ENCODE measurements around the gene KMT2A. TPM values are rescaled to one million over a fixed set of nuclear protein-coding genes. Genes with fewer than 3 reads are reported as not detected.
A peak's percentile ranks its signal among the peaks of the same experiment; 100 is the strongest.

The KMT2A gene
- polyA plus RNA-seq, 1 donor from 2014 or later = 16.7 TPM

- Histone ChIP-seq H3K36me3 (ENCODE audit: insufficient read depth, low read length) (no peaks in the 10 kb centered on the region), H3F3A (ENCODE audit: insufficient read depth, low read length, poor library complexity, severe bottlenecking) (no peaks in the 10 kb centered on the region), H3K4me2 (ENCODE audit: low read length) (peak overlapping the region; percentile 68), H3K27ac (ENCODE audit: low read length) (peak overlapping the region; percentile 89), H3K9ac (ENCODE audit: low read length) (peak overlapping the region; percentile 97), H3K9me3 (ENCODE audit: low read length) (no peaks in the 10 kb centered on the region), H2AFZ (ENCODE audit: low read depth, low read length) (no peak overlapping the region), H3K9me2 (ENCODE audit: insufficient read depth, low read length) (no peaks in the 10 kb centered on the region), H4K20me1 (ENCODE audit: insufficient read depth) (no peaks in the 10 kb centered on the region), H3K27me3 (ENCODE audit: insufficient read depth, low read depth, low read length) (no peaks in the 10 kb centered on the region), H3K4me3 (ENCODE audit: low read length) (peak overlapping the region; percentile 82), H3K79me2 (replicated peaks; ENCODE audit: insufficient read depth, low read length) (peaks cover 24% of the 10 kb centered on the region)
- TF ChIP-seq POLR2AphosphoS5 (IDR thresholded peaks at IDR 0.05) (peak; percentile 7), REST (IDR thresholded peaks at IDR 0.05; ENCODE audit: borderline replicate concordance) (no peak)
Observed at GRCh38 chr11:118530180-118530682, 93.9 kb downstream of the KMT2A start.

- Histone ChIP-seq H3K9me2 (ENCODE audit: insufficient read depth, low read length) (no peaks in the 10 kb centered on the region), H3K4me2 (ENCODE audit: low read length) (peak within 1 kb of the TSS; percentile 87), H4K20me1 (ENCODE audit: insufficient read depth) (no peaks in the 10 kb centered on the region), H3K27ac (ENCODE audit: low read length) (peak within 1 kb of the TSS; percentile 89), H3K27me3 (ENCODE audit: insufficient read depth, low read depth, low read length) (no peaks in the 10 kb centered on the region), H3F3A (ENCODE audit: insufficient read depth, low read length, poor library complexity, severe bottlenecking) (no peaks in the 10 kb centered on the region), H3K36me3 (ENCODE audit: insufficient read depth, low read length) (no peaks in the 10 kb centered on the region), H3K79me2 (replicated peaks; ENCODE audit: insufficient read depth, low read length) (peaks cover 24% of the 10 kb centered on the region), H3K9ac (ENCODE audit: low read length) (peak within 1 kb of the TSS; percentile 97), H2AFZ (ENCODE audit: low read depth, low read length) (peak within 1 kb of the TSS; percentile 96), H3K4me3 (ENCODE audit: low read length) (peak within 1 kb of the TSS; percentile 82), H3K9me3 (ENCODE audit: low read length) (no peaks in the 10 kb centered on the region)
- TF ChIP-seq TAF1 (IDR thresholded peaks at IDR 0.05; ENCODE audit: low read depth) (peak; percentile 54), POLR2AphosphoS5 (IDR thresholded peaks at IDR 0.05) (peak; percentile 90), CTCF (IDR thresholded peaks at IDR 0.05; ENCODE audit: poor library complexity, severe bottlenecking) (no peak), RAD21 (conservative IDR thresholded peaks at IDR 0.05) (no peak), EZH2 (IDR thresholded peaks at IDR 0.05; ENCODE audit: borderline replicate concordance, insufficient read depth, low read length, poor library complexity, severe bottlenecking) (no peak), MXI1 (conservative IDR thresholded peaks at IDR 0.05; ENCODE audit: poor library complexity, severe bottlenecking) (peak; percentile 75), REST (IDR thresholded peaks at IDR 0.05; ENCODE audit: borderline replicate concordance) (peak; percentile 46), SMC3 (conservative IDR thresholded peaks at IDR 0.05; ENCODE audit: poor library complexity) (peak; percentile 25), EP300 (conservative IDR thresholded peaks at IDR 0.05; ENCODE audit: poor library complexity, severe bottlenecking) (no peak)
Observed at GRCh38 chr11:118530683-118531596, 94.6 kb downstream of the KMT2A start, which contains the start of gene TMEM25. TSS of gene TMEM25 (plus strand) at chr11:118531192. CDS start at chr11:118531802, 610 bp downstream.

Data from neural cell (in vitro differentiated cells).